ENCODE results near the gene ZIM2.
A peak's percentile ranks its signal among the peaks of the same experiment; 100 is the strongest.

The ZIM2 gene

GRCh38 chr19:56765137-56765536 is 75.4 kb downstream of the ZIM2 start:
- DNase-seq (ENCODE audit: low read depth) = no peak
- no peak overlapping the region for H3K4me3 ChIP-seq (ENCODE audit: low read depth, low read length)
- TF ChIP-seq CTCF (IDR thresholded peaks at IDR 0.05; ENCODE audit: low read depth, low read length, missing control alignments) = no peak

- no peak for DNase-seq (ENCODE audit: low read depth)
- no peak overlapping the region for H3K4me3 ChIP-seq (ENCODE audit: low read depth, low read length)
- TF ChIP-seq CTCF (IDR thresholded peaks at IDR 0.05; ENCODE audit: low read depth, low read length, missing control alignments) = peak; percentile 15
These were observed 76.3 kb downstream of the ZIM2 start for GRCh38 chr19:56764196-56764695.

- DNase-seq (ENCODE audit: low read depth) = no peak
- TF ChIP-seq CTCF (IDR thresholded peaks at IDR 0.05; ENCODE audit: low read depth, low read length, missing control alignments) = no peak
- no peak overlapping the region for H3K4me3 ChIP-seq (ENCODE audit: low read depth, low read length)
These were observed 79.7 kb downstream of the ZIM2 start for GRCh38 chr19:56760842-56761241.

GRCh38 chr19:56759531-56759930 is 81.0 kb downstream of the ZIM2 start:
- TF ChIP-seq CTCF (IDR thresholded peaks at IDR 0.05; ENCODE audit: low read depth, low read length, missing control alignments) = no peak
- no peak for DNase-seq (ENCODE audit: low read depth)
- H3K4me3 ChIP-seq (ENCODE audit: low read depth, low read length) = no peak overlapping the region

- H3K4me3 ChIP-seq (ENCODE audit: low read depth, low read length) = no peak overlapping the region
- no peak for TF ChIP-seq CTCF (IDR thresholded peaks at IDR 0.05; ENCODE audit: low read depth, low read length, missing control alignments)
These were observed 89.4 kb downstream of the ZIM2 start for GRCh38 chr19:56751078-56751489.

GRCh38 chr19:56750658-56751057 is 89.9 kb downstream of the ZIM2 start:
- DNase-seq (ENCODE audit: low read depth) = no peak
- no peak overlapping the region for H3K4me3 ChIP-seq (ENCODE audit: low read depth, low read length)
- no peak for TF ChIP-seq CTCF (IDR thresholded peaks at IDR 0.05; ENCODE audit: low read depth, low read length, missing control alignments)

More at GRCh38 chr19:56751078-56751489, 89.4 kb downstream of the ZIM2 start:
- no peak for DNase-seq (ENCODE audit: low read depth)

- TF ChIP-seq CTCF (IDR thresholded peaks at IDR 0.05; ENCODE audit: low read depth, low read length, missing control alignments) = peak; percentile 18
- no peak for DNase-seq (ENCODE audit: low read depth)
- H3K4me3 ChIP-seq (ENCODE audit: low read depth, low read length) = no peak overlapping the region
These were observed 92.1 kb downstream of the ZIM2 start for GRCh38 chr19:56748378-56748777.

All from GM12864 (cell line).